ENCODE data around the gene TRIO.

DNA sequence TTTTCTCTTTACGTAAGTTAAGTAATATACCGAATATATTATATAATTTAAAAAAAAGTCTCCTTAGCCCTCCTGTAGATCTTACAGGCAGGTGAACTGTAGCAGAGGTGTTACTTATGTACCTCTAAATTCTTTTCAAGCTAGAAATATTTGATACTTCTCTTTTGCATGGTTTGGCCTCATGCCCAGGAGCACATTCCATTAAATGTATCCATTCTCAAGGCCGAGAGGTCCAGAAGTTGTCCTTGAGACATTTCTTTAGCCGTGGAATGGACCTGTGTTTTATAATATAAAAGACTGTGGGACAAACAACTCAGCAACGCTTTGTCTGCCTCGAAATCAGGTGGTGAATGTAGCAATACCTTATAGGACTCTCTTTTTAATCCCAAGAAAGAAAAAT lies 184.5 kb downstream of the TRIO start:
- TF ChIP-seq, protein P1, sequence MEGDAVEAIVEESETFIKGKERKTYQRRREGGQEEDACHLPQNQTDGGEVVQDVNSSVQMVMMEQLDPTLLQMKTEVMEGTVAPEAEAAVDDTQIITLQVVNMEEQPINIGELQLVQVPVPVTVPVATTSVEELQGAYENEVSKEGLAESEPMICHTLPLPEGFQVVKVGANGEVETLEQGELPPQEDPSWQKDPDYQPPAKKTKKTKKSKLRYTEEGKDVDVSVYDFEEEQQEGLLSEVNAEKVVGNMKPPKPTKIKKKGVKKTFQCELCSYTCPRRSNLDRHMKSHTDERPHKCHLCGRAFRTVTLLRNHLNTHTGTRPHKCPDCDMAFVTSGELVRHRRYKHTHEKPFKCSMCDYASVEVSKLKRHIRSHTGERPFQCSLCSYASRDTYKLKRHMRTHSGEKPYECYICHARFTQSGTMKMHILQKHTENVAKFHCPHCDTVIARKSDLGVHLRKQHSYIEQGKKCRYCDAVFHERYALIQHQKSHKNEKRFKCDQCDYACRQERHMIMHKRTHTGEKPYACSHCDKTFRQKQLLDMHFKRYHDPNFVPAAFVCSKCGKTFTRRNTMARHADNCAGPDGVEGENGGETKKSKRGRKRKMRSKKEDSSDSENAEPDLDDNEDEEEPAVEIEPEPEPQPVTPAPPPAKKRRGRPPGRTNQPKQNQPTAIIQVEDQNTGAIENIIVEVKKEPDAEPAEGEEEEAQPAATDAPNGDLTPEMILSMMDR (IDR thresholded peaks at IDR 0.05; ENCODE audit: borderline replicate concordance, extremely low read depth, low read length, poor library complexity, severe bottlenecking) = no peak
- TF ChIP-seq EZH2 (IDR thresholded peaks at IDR 0.05; ENCODE audit: borderline replicate concordance, low read depth, low read length, severe bottlenecking) = no peak
